SK-N-SH treated with all-trans-retinoic acid at 6 μM for 48 hours (cell line): ENCODE data around the gene OR1L8.
"Not testable (repeated sequence)": the region's sequence is repeated elsewhere in the genome, so short reads cannot be mapped to it uniquely, and the experiment has no call there.

Source experiments
- ARNTL ChIP-seq: fragments of 450-650 bp; formaldehyde crosslinking; IDR thresholded peaks from 2 replicates; pipeline ENCODE4 v1.5.0; 2020; ENCODE audit warnings: low read depth, mild to moderate bottlenecking, moderate library complexity, borderline replicate concordance
- ZC3H10 ChIP-seq: fragments of 250-450 bp; sonication (Bioruptor Pico); IDR thresholded peaks from 2 replicates; pipeline ENCODE4 v1.5.1; 2021; ENCODE audit warnings: mild to moderate bottlenecking, moderate library complexity
- TF ChIP-seq, protein P1 (sequence below): fragments of 250-450 bp; sonication (Bioruptor Pico); IDR thresholded peaks from 2 replicates; pipeline ENCODE4 v1.5.1; 2021; ENCODE audit warnings: mild to moderate bottlenecking, moderate library complexity
- TF ChIP-seq, protein P2 (sequence below): fragments of 250-450 bp; sonication (Bioruptor Pico); IDR thresholded peaks from 2 replicates; pipeline ENCODE4 v1.5.0; 2020; ENCODE audit warnings: mild to moderate bottlenecking, moderate library complexity

DNA sequence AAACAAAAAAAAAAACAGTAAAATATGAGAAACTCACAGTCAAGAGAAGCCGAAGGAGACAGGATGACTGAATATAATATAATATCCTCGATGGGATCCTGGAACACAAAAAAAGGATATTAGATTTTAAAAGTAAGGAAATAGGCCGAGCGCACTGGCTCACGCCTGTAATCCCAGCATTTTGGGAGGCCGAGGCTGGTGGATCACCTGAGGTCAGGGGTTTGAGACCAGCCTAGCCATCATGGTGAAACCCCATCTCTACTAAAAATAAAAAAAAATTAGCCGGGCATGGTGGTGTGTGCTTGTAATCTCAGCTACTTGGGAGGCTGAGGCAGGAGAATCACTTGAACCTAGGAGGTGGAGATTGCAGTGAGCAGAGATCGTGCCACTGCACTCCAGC, at the start of gene OR1L8:
- TF ChIP-seq, protein P1, sequence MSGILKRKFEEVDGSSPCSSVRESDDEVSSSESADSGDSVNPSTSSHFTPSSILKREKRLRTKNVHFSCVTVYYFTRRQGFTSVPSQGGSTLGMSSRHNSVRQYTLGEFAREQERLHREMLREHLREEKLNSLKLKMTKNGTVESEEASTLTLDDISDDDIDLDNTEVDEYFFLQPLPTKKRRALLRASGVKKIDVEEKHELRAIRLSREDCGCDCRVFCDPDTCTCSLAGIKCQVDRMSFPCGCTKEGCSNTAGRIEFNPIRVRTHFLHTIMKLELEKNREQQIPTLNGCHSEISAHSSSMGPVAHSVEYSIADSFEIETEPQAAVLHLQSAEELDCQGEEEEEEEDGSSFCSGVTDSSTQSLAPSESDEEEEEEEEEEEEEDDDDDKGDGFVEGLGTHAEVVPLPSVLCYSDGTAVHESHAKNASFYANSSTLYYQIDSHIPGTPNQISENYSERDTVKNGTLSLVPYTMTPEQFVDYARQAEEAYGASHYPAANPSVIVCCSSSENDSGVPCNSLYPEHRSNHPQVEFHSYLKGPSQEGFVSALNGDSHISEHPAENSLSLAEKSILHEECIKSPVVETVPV (CRISPR knock-in tag): not testable (repeated sequence)
- not testable (repeated sequence) for TF ChIP-seq ZC3H10; ARNTL (CRISPR knock-in tag)
- TF ChIP-seq, protein P2, sequence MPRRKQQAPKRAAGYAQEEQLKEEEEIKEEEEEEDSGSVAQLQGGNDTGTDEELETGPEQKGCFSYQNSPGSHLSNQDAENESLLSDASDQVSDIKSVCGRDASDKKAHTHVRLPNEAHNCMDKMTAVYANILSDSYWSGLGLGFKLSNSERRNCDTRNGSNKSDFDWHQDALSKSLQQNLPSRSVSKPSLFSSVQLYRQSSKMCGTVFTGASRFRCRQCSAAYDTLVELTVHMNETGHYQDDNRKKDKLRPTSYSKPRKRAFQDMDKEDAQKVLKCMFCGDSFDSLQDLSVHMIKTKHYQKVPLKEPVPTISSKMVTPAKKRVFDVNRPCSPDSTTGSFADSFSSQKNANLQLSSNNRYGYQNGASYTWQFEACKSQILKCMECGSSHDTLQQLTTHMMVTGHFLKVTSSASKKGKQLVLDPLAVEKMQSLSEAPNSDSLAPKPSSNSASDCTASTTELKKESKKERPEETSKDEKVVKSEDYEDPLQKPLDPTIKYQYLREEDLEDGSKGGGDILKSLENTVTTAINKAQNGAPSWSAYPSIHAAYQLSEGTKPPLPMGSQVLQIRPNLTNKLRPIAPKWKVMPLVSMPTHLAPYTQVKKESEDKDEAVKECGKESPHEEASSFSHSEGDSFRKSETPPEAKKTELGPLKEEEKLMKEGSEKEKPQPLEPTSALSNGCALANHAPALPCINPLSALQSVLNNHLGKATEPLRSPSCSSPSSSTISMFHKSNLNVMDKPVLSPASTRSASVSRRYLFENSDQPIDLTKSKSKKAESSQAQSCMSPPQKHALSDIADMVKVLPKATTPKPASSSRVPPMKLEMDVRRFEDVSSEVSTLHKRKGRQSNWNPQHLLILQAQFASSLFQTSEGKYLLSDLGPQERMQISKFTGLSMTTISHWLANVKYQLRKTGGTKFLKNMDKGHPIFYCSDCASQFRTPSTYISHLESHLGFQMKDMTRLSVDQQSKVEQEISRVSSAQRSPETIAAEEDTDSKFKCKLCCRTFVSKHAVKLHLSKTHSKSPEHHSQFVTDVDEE (CRISPR knock-in tag): not testable (repeated sequence)
